Liver (tissue), 9 donors: ENCODE data around the gene LSAMP. TPM values are rescaled to one million over a fixed set of nuclear protein-coding genes. Genes with fewer than 3 reads are reported as not detected.

Source experiments
- DNase-seq: peaks from one replicate; pipeline ENCODE4 v3.0.0-alpha.2; 2017; ENCODE audit warnings: low spot score
- H3K27ac ChIP-seq, 2 donors: one replicate each; pipeline ENCODE4 v1.7.0; 2013; ENCODE audit warnings: inconsistent platforms in 2 of 2, low read length in 2 of 2, control low read depth in 1 of 2, low read depth in 1 of 2, mild to moderate bottlenecking in 1 of 2
- H3K27me3 ChIP-seq, 4 donors: one replicate each; pipeline versions ENCODE4 v1.6.1 to v1.7.0; 2013; ENCODE audit warnings: low read length in 3 of 4, inconsistent platforms in 1 of 4, mild to moderate bottlenecking in 1 of 4, moderate library complexity in 1 of 4; ENCODE audit not compliant: control insufficient read depth in 4 of 4, insufficient read depth in 4 of 4
- H3K36me3 ChIP-seq, 4 donors: one replicate each; pipeline versions ENCODE4 v1.6.1 to v1.7.0; 2013; ENCODE audit warnings: low read length in 3 of 4, mild to moderate bottlenecking in 3 of 4, low read depth in 1 of 4, moderate library complexity in 1 of 4; ENCODE audit not compliant: control insufficient read depth in 4 of 4, insufficient read depth in 3 of 4
- H3K4me1 ChIP-seq, 4 donors: one replicate each; pipeline versions ENCODE4 v1.6.1 to v1.7.0; 2013; ENCODE audit warnings: low read length in 3 of 4, mild to moderate bottlenecking in 3 of 4, moderate library complexity in 1 of 4; ENCODE audit not compliant: control insufficient read depth in 4 of 4, insufficient read depth in 4 of 4
- H3K4me3 ChIP-seq, 3 donors: one replicate each; pipeline versions ENCODE4 v1.6.1 to v1.7.0; 2013; ENCODE audit warnings: low read length in 3 of 3, control low read depth in 1 of 3, low read depth in 1 of 3, mild to moderate bottlenecking in 1 of 3
- H3K9ac ChIP-seq, 2 donors: one replicate each; pipeline ENCODE4 v1.7.0; 2013; ENCODE audit warnings: low read length in 2 of 2, mild to moderate bottlenecking in 2 of 2, moderate library complexity in 2 of 2, control low read depth in 1 of 2, low read depth in 1 of 2
- H3K9me3 ChIP-seq, 4 donors: one replicate each; pipeline versions ENCODE4 v1.6.1 to v1.7.0; 2013; ENCODE audit warnings: low read length in 3 of 4; ENCODE audit not compliant: control insufficient read depth in 4 of 4
- ATF3 ChIP-seq: IDR thresholded peaks from 2 replicates; pipeline ENCODE4 v1.6.1; 2016; ENCODE audit warnings: antibody characterized with exemption
- CTCF ChIP-seq: fragments of 150-350 bp; IDR thresholded peaks from 2 replicates; pipeline ENCODE4 v1.5.1; 2017; ENCODE audit warnings: improper control_type of control experiment, low read depth, low read length; ENCODE audit not compliant: missing input control
- EGR1 ChIP-seq, 2 donors: IDR thresholded peaks; 2 replicates each; pipeline ENCODE4 v1.6.1; 2016 to 2018; ENCODE audit warnings: antibody characterized with exemption in 2 of 2, low read depth in 2 of 2
- FOXA1 ChIP-seq: IDR thresholded peaks from 2 replicates; pipeline ENCODE4 v1.6.1; 2016; ENCODE audit warnings: antibody characterized with exemption
- FOXA2 ChIP-seq: IDR thresholded peaks from 2 replicates; pipeline ENCODE4 v1.6.1; 2016; ENCODE audit warnings: antibody characterized with exemption
- GABPA ChIP-seq, 2 donors: IDR thresholded peaks in 1 of 2; conservative IDR thresholded peaks in 1 of 2; 2 replicates each; pipeline ENCODE4 v1.6.1; 2016; ENCODE audit warnings: antibody characterized with exemption in 2 of 2, mild to moderate bottlenecking in 1 of 2, moderate library complexity in 1 of 2
- HNF4A ChIP-seq, 2 donors: conservative IDR thresholded peaks; 2 replicates each; pipeline ENCODE4 v1.6.1; 2016; ENCODE audit warnings: antibody characterized with exemption in 2 of 2, mild to moderate bottlenecking in 2 of 2
- HNF4G ChIP-seq: IDR thresholded peaks from 2 replicates; pipeline ENCODE4 v1.6.1; 2016; ENCODE audit warnings: antibody characterized with exemption
- JUND ChIP-seq, 2 donors: IDR thresholded peaks; 2 replicates each; pipeline ENCODE4 v1.6.1; 2016; ENCODE audit warnings: antibody characterized with exemption in 2 of 2
- MAX ChIP-seq: IDR thresholded peaks from 2 replicates; pipeline ENCODE4 v1.6.1; 2016; ENCODE audit warnings: antibody characterized with exemption
- NR2F2 ChIP-seq: IDR thresholded peaks from 2 replicates; pipeline ENCODE4 v1.6.1; 2016; ENCODE audit warnings: antibody characterized with exemption
- RAD21 ChIP-seq, 2 donors: IDR thresholded peaks; 2 replicates each; pipeline ENCODE4 v1.6.1; 2016; ENCODE audit warnings: antibody characterized with exemption in 2 of 2, mild to moderate bottlenecking in 2 of 2
- REST ChIP-seq: IDR thresholded peaks from 2 replicates; pipeline ENCODE4 v1.6.1; 2016; ENCODE audit warnings: antibody characterized with exemption, mild to moderate bottlenecking
- RXRA ChIP-seq, 2 donors: IDR thresholded peaks; 2 replicates each; pipeline ENCODE4 v1.6.1; 2017 to 2018; ENCODE audit warnings: antibody characterized with exemption in 2 of 2, mild to moderate bottlenecking in 1 of 2
- SP1 ChIP-seq: IDR thresholded peaks from 2 replicates; pipeline ENCODE4 v1.6.1; 2018; ENCODE audit warnings: antibody characterized with exemption, mild to moderate bottlenecking
- TAF1 ChIP-seq: conservative IDR thresholded peaks from 2 replicates; pipeline ENCODE4 v1.6.1; 2016; ENCODE audit warnings: antibody characterized with exemption, mild to moderate bottlenecking
- YY1 ChIP-seq: IDR thresholded peaks from 2 replicates; pipeline ENCODE4 v1.6.1; 2016; ENCODE audit warnings: antibody characterized with exemption, mild to moderate bottlenecking
- ZBTB33 ChIP-seq: IDR thresholded peaks from 2 replicates; pipeline ENCODE4 v1.6.1; 2016; ENCODE audit warnings: antibody characterized with exemption
- WGBS: extraction: QIAGEN DNeasy Blood & Tissue Kit; methylation state at CpG from one replicate; pipeline ENCODE4 v1.1.7; 2013; 5-methylcytosine and 5-hydroxymethylcytosine counted together
- polyA plus RNA-seq, 2 donors: library from polyadenylated mRNA; stranded (reverse) in 1 of 2; unstranded in 1 of 2; fragments of 200-250 nt in 1 of 2; fragments of >200 nt in 1 of 2; fragmentation: Nextera tagmentation in 1 of 2; extraction: Ambion mirVana in 1 of 2; gene quantifications; one replicate each; pipeline versions ENCODE4 v1.2.1 to v1.2.3, GENCODE V29; 2013 to 2015
- total RNA-seq, 2 donors: library from RNA; depleted of rRNA; stranded (reverse); fragments of >200 nt; gene quantifications; one replicate each; pipeline ENCODE4 v1.2.3, GENCODE V29; 2014
- donor health status: healthy.
- donor health status: healthy.
- donor health status: healthy.
- donor health status: healthy.
- donor health status: healthy.

The LSAMP gene
- total and polyA plus RNA-seq, 4 donors = 0.01 to 0.17 (median 0.06) TPM

DNA sequence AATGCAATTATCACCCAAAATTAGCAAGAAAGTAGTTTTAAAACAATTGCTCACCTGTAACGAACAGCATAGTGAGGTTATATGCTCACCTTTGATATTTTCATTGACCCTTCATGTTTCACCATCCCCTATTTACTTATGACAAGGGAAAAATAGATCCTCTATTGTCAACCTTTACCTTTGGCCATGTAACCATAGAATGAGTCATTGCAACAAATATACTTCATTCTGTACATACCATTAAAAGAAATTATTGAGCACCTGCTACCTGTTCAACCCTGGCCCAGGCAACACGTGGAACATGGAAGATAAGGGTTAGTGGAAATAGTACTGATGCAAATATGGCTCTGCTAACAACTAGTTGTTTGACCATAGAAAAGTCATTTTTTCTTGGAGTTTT, 20.2 kb downstream of the LSAMP start:
- WGBS = 42% methylated on average over 2 of the region's 2 CpGs
- TF ChIP-seq SP1 (no peak), JUND (IDR thresholded peaks at IDR 0.05) (no peak), NR2F2 (no peak), GABPA (IDR thresholded peaks at IDR 0.05 in 1 of 2, conservative IDR thresholded peaks at IDR 0.05 in 1 of 2) (no peak), ATF3 (no peak), YY1 (no peak), TAF1 (no peak), RAD21 (IDR thresholded peaks at IDR 0.05) (no peak), HNF4G (no peak), HNF4A (conservative IDR thresholded peaks at IDR 0.05) (no peak), FOXA2 (no peak)

DNA sequence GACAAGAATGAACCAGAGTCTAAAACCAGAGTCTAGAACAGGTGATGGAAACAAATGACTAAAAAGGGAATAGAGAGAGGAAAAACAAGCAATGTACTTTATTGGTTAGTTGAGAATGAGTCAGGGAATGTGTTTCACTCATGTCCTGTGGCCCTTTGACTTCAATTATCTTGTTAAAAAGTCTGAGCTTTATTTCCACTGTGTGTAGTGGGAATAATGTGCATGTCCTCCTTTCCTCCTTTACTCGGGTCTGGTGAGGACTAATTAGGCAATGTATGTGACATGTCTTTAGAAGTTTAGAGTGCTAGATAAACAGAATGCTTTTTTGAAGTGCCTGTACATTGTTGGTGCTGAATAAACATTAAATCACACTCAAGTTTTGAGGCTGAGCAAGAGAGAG, 21.3 kb downstream of the LSAMP start:
- Histone ChIP-seq H3K27ac (no peak overlapping the region), H3K4me3 (no peak overlapping the region), H3K36me3 (no peaks in the 10 kb centered on the region), H3K4me1 (no peaks in the 10 kb centered on the region), H3K9me3 (no peaks in the 10 kb centered on the region), H3K27me3 (no peaks in the 10 kb centered on the region), H3K9ac (no peak overlapping the region)
- TF ChIP-seq HNF4G = no peak
- TF ChIP-seq RXRA (IDR thresholded peaks at IDR 0.05) = no peak
- no peak for TF ChIP-seq TAF1
- no peak for TF ChIP-seq GABPA (IDR thresholded peaks at IDR 0.05 in 1 of 2, conservative IDR thresholded peaks at IDR 0.05 in 1 of 2)
- no peak for TF ChIP-seq ZBTB33
- TF ChIP-seq EGR1 (IDR thresholded peaks at IDR 0.05; ENCODE audit: low read depth in 2 of 2) = no peak
- no peak for TF ChIP-seq FOXA1
- no peak for TF ChIP-seq SP1
- TF ChIP-seq NR2F2 = no peak
- TF ChIP-seq FOXA2 = no peak
- no peak for TF ChIP-seq JUND (IDR thresholded peaks at IDR 0.05)
- TF ChIP-seq MAX = no peak
- no peak for TF ChIP-seq HNF4A (conservative IDR thresholded peaks at IDR 0.05)
- TF ChIP-seq CTCF = no peak
- TF ChIP-seq YY1 = no peak
- no peak for TF ChIP-seq ATF3
- no peak for TF ChIP-seq REST
- no peak for TF ChIP-seq RAD21 (IDR thresholded peaks at IDR 0.05)
- no peak for DNase-seq
- 7% methylated on average over 1 of the region's 1 CpG for WGBS

More for the DNA sequence above, 20.2 kb downstream of the LSAMP start:
- H3K27ac ChIP-seq = no peak overlapping the region
- DNase-seq = no peak
- H3K4me1 ChIP-seq = no peaks in the 10 kb centered on the region
- no peaks in the 10 kb centered on the region for H3K9me3 ChIP-seq
- H3K9ac ChIP-seq = no peak overlapping the region
- H3K36me3 ChIP-seq = no peaks in the 10 kb centered on the region
- H3K27me3 ChIP-seq = no peaks in the 10 kb centered on the region
- H3K4me3 ChIP-seq = no peak overlapping the region
